Smooth muscle cell (in vitro differentiated cells): Measurements from ENCODE around the gene CMYA5. TPM values are rescaled to one million over a fixed set of nuclear protein-coding genes. Genes with fewer than 3 reads are reported as not detected.

Experiments
- DNase-seq: peaks from one replicate; lab custom pipeline; 2025; ENCODE audit not compliant: unreplicated experiment; lab: John Stamatoyannopoulos, UW
- H2AFZ ChIP-seq: fragments of 200-600 bp; sonication (generic); 2 replicates; pipeline ENCODE4 v1.6.0; 2016; ENCODE audit warnings: antibody characterized with exemption, low read depth, mild to moderate bottlenecking
- H3F3A ChIP-seq: fragments of 200-600 bp; sonication (generic); 2 replicates; pipeline ENCODE4 v1.6.0; 2017; ENCODE audit warnings: antibody characterized with exemption, low read depth
- H3K27ac ChIP-seq: fragments of 200-600 bp; sonication (generic); 2 replicates; pipeline ENCODE4 v1.5.1; 2016; ENCODE audit warnings: low read depth, mild to moderate bottlenecking
- H3K27me3 ChIP-seq: fragments of 200-600 bp; sonication (generic); 2 replicates; pipeline ENCODE4 v1.6.1; 2016; ENCODE audit warnings: low read depth, mild to moderate bottlenecking
- H3K36me3 ChIP-seq: fragments of 200-600 bp; sonication (generic); 2 replicates; pipeline ENCODE4 v1.5.1; 2016; ENCODE audit warnings: low read depth
- H3K4me1 ChIP-seq: fragments of 200-600 bp; sonication (generic); 2 replicates; pipeline ENCODE4 v1.5.1; 2016; ENCODE audit warnings: low read depth
- H3K4me2 ChIP-seq: fragments of 200-600 bp; sonication (generic); 2 replicates; pipeline ENCODE4 v1.6.0; 2016; ENCODE audit warnings: mild to moderate bottlenecking
- H3K4me3 ChIP-seq: fragments of 200-600 bp; sonication (generic); 2 replicates; pipeline ENCODE4 v1.5.1; 2016; ENCODE audit warnings: mild to moderate bottlenecking
- H3K79me2 ChIP-seq: fragments of 200-600 bp; sonication (generic); 2 replicates; pipeline ENCODE4 v1.6.0; 2016; ENCODE audit warnings: low read depth, mild to moderate bottlenecking
- H3K9ac ChIP-seq: fragments of 200-600 bp; sonication (generic); 2 replicates; pipeline ENCODE4 v1.6.0; 2016; ENCODE audit warnings: low read depth
- H3K9me3 ChIP-seq: fragments of 200-600 bp; sonication (generic); replicated peaks from 2 replicates; pipeline ENCODE4 v1.5.1; 2016; ENCODE audit warnings: low read depth
- H4K20me1 ChIP-seq: fragments of 200-600 bp; sonication (generic); 2 replicates; pipeline ENCODE4 v1.6.0; 2016; ENCODE audit warnings: low read depth
- CTCF ChIP-seq: fragments of 200-600 bp; sonication (generic); IDR thresholded peaks from 2 replicates; pipeline ENCODE4 v1.5.1; 2017; ENCODE audit warnings: borderline replicate concordance, mild to moderate bottlenecking, antibody characterized with exemption; ENCODE audit not compliant: insufficient read depth, poor library complexity, severe bottlenecking
- WGBS: methylation state at CpG from one replicate; pipeline ENCODE4 v1.1.7; 2016; ENCODE audit warnings: low lambda C conversion rate; 5-methylcytosine and 5-hydroxymethylcytosine counted together
- polyA plus RNA-seq: library from polyadenylated mRNA; unstranded; fragments of >200 nt; fragmentation: Nextera tagmentation; extraction: Ambion mirVana; gene quantifications from 2 replicates; pipeline ENCODE4 v1.2.1, GENCODE V29; 2016
- total RNA-seq: library from RNA; depleted of rRNA; stranded (reverse); fragments of >200 nt; gene quantifications from 2 replicates; pipeline ENCODE4 v1.2.3, GENCODE V29; 2014

CMYA5 gene
- total and polyA plus RNA-seq, 2 experiments from 2014 or later: 0.31 to 1.9 TPM

GRCh38 chr5:79697222-79698170 is 7.9 kb downstream of the CMYA5 start:
- TF ChIP-seq CTCF: no peak
- Histone ChIP-seq H3K4me3 (no peak overlapping the region), H4K20me1 (no peaks in the 10 kb centered on the region), H3F3A (no peaks in the 10 kb centered on the region), H2AFZ (no peak overlapping the region), H3K4me2 (no peak overlapping the region), H3K27me3 (no peaks in the 10 kb centered on the region), H3K9ac (no peak overlapping the region), H3K27ac (peak overlapping the region; percentile 28), H3K9me3 (no peaks in the 10 kb centered on the region), H3K4me1 (peaks cover 4% of the 10 kb centered on the region), H3K36me3 (no peaks in the 10 kb centered on the region), H3K79me2 (no peaks in the 10 kb centered on the region)
- WGBS: 37% methylated on average over 4 of the region's 4 CpGs
- no peak for DNase-seq

- Histone ChIP-seq H3K36me3 (no peaks in the 10 kb centered on the region), H4K20me1 (no peaks in the 10 kb centered on the region), H3K4me3 (no peak overlapping the region), H3K27me3 (no peaks in the 10 kb centered on the region), H3K9me3 (no peaks in the 10 kb centered on the region), H3K9ac (no peak overlapping the region), H3K4me2 (no peak overlapping the region), H3K4me1 (peaks cover 7% of the 10 kb centered on the region), H3K27ac (peak overlapping the region; percentile 3), H3F3A (no peaks in the 10 kb centered on the region), H3K79me2 (no peaks in the 10 kb centered on the region), H2AFZ (no peak overlapping the region)
- TF ChIP-seq CTCF: no peak
- 93% methylated on average over 4 of the region's 4 CpGs for WGBS
- no peak for DNase-seq
Measured at GRCh38 chr5:79699763-79700400, 10.2 kb downstream of the CMYA5 start.

- peaks cover 3% of the 10 kb centered on the region for H3K4me1 ChIP-seq
- H3K36me3 ChIP-seq: no peaks in the 10 kb centered on the region
- no peak overlapping the region for H2AFZ ChIP-seq
- H3K27ac ChIP-seq: no peak overlapping the region
- H3K27me3 ChIP-seq: no peaks in the 10 kb centered on the region
- no peak overlapping the region for H3K9ac ChIP-seq
- no peak for DNase-seq
- peak; percentile 49 for TF ChIP-seq CTCF
- WGBS: 44% methylated on average over 3 of the region's 3 CpGs
- no peak overlapping the region for H3K4me2 ChIP-seq
- H3K9me3 ChIP-seq: no peaks in the 10 kb centered on the region
- no peaks in the 10 kb centered on the region for H4K20me1 ChIP-seq
- no peak overlapping the region for H3K4me3 ChIP-seq
- H3K79me2 ChIP-seq: no peaks in the 10 kb centered on the region
- H3F3A ChIP-seq: no peaks in the 10 kb centered on the region
Measured at GRCh38 chr5:79702606-79703380, 13.2 kb downstream of the CMYA5 start.
